HG03039 (cell line): ENCODE data around the gene SNAPC4.
"Not testable (repeated sequence)": the region's sequence is repeated elsewhere in the genome, so short reads cannot be mapped to it uniquely, and the experiment has no call there.

ENCODE experiments used
- ATAC-seq: cut with Tn5 transposase; IDR thresholded peaks from one replicate; pipeline ENCODE4 v1.9.1; 2021; ENCODE audit warnings: mild to moderate bottlenecking, moderate library complexity; ENCODE audit not compliant: unreplicated experiment

The SNAPC4 gene

DNA sequence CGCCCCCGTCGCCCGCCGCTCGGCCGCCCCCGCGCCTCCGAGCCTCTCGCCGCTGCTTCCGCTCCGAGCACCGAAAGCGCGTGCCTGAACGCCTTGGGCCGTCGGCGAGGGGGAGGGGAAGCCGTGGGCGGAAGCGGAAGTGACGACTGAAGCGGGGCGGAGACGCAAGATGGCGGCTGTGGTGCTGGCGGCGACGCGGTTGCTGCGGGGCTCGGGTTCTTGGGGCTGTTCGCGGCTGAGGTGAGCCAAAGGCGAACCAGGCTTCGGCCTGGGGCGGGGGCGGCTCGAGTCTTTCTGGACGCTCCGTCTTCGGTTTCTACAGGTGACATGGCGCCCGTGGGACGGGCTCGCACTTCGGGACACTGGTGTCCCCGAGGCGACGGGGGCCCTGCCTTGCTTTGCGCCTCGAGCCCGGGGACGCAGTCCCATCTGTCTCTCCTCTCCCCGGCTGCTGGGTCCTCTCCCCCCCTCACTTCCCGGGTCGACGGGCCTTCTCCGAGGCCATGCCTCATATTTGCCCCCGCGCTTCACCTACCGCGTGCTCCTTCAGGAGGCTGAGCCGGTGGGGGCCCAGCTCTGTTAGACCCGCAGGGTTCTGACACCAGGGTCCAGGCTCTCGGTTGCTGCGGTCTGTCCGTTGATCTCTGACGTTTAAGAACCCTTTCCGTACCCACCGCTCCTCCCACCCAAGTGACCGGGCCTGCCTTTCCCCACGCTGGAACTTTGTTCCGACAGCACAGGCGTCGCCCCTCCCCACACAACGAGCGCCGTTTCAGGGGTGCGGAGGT lies 10.7 kb upstream of the SNAPC4 start, which contains the start of the genes ENTR1 and PMPCA:
ENTR1 (minus strand) TSS at position 115 of the 788 bp plus-strand sequence. CDS start 217 bp downstream, outside the sequence.
PMPCA (plus strand) TSS at position 159 of the 788 bp plus-strand sequence; CDS start at position 170, 11 bp downstream.
- ATAC-seq, result peak; percentile 60

DNA sequence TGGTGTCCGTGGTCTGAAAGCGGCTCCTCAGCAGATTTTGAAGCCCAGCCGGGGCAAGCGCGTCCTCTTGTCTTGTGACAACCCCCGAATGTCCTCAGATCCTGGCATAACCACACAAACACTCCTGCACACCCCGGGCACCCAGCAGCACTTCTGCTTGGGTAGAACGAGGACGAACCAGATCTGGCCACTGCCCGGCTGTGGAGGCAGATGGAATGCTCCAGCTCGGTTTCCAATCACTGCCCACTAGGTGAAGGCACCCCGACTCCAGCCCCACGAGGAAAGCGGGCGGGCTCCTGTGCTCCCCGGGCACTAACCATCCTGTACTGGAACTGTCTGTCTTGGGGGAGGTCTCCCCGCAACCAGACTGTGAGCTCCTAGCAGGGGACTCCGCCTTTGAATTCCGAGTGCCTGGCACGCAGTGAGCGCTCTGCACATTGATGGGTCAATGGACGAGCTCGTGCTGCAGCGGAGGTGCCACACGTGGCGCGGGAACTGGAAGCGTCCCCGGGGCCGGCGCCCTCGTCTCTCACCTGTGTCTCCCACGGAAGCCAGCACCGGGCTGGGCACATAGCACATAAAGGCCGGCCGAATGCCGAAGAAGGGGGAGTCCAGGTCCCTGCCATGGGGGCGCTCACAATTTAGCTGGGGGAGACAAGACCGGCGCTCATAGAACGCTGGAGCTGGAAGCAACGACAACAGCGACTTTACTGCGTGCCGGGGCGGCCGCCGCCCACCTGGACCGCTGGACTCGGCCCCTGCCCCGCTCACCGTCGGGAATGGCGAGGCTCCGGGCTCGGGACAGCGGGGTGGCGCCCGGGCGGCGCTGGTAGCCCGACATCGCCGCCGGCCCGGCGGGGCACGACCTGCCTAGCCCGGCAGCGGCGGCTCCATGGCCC lies 9.8 kb upstream of the SNAPC4 start:
- ATAC-seq, result peak; percentile 10

- no peak for ATAC-seq
These were observed 7.9 kb upstream of the SNAPC4 start for GRCh38 chr9:136407911-136408310.

DNA sequence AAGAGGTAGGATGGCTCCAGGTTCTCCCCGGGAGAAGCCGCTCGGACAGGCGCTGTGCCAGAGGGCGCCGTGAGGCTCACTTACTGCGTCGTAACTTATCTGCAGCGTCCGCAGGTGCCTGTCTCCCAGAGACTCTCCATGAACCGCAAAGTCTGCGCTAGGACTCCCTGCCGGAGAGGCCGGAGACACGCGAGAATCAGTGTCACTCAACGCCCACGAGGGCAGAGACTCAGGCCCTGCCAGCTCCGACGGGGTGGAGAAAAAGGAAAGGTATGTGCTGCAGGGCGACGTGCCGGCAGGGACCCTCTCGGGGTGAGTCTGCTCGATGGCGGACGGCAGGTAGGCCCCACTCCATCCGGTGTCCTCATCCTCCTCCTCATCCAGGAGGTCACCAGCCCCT lies 7.1 kb upstream of the SNAPC4 start:
- not testable (repeated sequence) for ATAC-seq

DNA sequence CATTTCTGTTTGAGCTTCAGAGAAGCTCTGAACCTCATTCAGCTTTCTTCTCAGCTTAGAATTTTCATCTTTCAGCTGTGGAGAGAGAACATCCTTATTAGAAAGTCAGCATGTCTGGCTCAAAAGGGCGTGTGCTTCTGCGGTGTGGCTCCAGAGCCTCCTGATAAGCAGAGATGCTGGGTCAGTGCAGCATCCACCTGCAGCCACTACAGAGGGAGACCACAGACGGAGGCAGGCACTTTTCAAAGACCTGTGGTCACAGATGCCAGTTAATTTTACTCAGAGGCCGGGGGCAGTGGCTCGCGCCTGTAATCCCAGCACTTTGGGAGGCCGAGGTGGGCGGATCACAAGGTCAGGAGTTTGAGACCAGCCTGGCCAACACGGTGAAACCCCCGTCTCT lies 5.9 kb upstream of the SNAPC4 start:
- not testable (repeated sequence) for ATAC-seq

DNA sequence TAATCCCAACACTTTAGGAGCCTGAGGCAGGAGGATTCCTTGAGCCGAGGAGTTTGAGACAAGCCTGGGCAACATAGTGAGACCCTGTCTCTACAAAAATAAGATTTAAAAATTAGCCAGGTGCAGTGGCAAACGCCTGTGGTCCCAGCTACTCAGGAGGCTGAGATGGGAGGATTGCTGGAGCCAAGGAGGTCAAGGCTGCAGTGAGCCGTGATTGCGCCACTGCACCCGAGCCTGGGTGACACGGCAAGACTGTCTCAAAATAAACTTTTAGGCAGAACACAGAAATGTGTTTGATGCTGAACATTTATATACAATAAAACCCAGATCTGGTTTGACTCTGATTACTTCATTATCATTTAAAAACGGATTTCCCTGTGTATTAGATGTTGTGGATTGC lies 5.5 kb upstream of the SNAPC4 start:
- no peak for ATAC-seq

DNA sequence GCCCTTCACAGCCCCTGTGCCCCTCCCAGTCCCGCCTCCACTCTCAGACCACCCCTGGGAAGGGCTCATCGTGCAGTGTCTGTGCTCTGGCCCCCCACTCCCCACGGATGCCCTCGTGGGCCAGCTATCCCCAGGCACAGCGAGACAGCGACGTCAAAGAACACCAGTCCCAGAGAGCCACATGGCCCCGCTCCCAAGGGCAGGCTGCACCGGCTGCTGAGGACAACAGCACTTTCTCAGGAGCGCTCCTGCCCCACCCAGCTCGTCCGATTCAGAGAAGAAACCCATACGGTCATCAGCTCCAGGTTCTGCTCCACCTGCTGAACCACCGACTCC lies 4.8 kb upstream of the SNAPC4 start:
- ATAC-seq, result no peak

- no peak for ATAC-seq
These were observed 4.2 kb upstream of the SNAPC4 start for GRCh38 chr9:136403915-136404800.

GRCh38 chr9:136403538-136403914 lies 3.6 kb upstream of the SNAPC4 start:
- ATAC-seq, result no peak

DNA sequence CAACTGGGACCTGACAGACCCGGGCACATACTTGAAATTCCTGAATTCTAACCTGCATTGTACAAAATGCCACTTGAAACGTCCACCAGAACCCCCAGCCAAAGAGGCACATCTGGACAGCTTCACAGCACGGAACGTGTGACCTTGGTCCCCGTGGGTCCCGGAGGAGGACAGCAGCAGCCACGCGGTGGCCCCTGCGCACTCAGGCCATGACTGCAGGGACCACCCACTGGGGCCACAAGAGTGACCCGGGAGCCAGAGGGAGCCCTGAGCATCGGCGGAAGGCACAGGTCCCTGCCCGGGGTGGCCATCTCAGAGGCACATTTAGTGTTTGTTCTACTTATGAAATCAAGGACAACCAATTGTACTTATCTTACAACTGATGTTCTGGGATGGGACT lies 2.1 kb upstream of the SNAPC4 start:
- no peak for ATAC-seq

- no peak for ATAC-seq
These were observed 1.4 kb upstream of the SNAPC4 start for GRCh38 chr9:136401173-136401922.

- peak; percentile 12 for ATAC-seq
These were observed 563 bp downstream of the SNAPC4 start for GRCh38 chr9:136399176-136400037.

DNA sequence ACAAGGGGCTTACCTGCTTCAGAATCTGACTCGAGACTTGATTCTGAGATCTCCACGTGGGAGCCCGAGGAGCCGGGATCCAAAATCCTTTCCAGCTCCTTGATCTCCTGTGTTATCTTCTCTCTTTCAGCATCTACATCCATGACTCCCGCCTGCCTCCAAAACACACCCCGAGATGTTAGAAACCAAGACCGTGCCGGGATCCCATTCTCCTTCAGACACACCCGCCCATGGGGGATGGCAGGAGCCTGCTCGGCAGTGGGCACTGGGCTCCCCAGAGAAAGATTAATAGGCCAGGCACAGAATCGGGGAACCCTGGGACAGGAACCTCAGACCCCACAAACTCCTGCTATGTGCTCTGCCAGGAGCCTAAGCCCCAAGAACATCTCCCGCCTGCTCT lies 1.7 kb downstream of the SNAPC4 start:
- no peak for ATAC-seq

DNA sequence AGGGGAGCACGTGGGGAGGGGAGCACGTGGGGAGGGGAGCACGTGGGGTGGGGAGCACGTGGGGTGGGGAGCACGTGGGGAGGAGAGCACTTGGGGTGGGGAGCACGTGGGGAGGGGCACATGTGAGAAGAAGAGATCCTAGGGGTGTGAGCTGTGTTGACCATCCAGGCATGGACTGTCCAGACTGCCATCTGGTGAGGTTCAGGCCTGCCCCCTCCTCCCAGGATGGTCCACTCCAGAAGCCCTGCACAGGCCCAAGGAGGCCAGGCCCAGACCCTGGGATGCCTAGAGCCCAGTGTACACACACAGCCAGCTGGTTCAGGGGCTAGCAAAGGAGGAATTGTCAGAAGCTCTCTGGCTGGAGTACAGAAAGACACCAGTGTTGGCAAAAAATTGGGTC lies 2.3 kb downstream of the SNAPC4 start:
- no peak for ATAC-seq

DNA sequence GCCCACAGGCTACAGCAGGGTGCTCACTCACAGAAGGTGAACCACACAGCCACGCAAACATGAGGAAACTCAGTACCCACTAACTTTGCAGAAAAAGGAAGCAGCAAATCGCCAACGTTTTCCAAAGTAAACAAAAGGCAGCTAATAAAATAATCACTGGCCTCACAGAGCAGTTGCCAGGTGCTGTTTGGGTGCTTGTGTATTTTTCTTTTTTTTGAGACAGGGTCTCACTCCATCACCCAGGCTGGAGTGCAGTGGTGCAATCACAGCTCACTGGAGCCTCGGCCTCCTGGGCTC lies 3.8 kb downstream of the SNAPC4 start:
- no peak for ATAC-seq

GRCh38 chr9:136395345-136396218 lies 4.4 kb downstream of the SNAPC4 start:
- ATAC-seq, result no peak

DNA sequence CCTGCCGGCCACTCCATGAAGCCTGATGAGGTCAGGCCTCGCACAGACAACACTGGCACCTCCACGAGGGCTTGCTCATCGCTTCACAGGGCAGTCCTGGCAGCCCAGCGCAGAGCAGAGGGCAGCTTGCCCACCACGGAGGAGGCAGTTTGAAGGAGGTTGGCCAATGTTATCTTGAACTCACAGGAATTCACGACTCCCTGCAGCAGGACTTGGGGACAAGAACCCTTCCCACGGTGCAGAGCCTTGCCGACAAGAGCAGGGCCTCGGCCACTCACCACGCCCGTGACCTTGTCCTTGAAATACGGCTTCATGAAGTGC lies 5.0 kb downstream of the SNAPC4 start:
- ATAC-seq, result no peak

DNA sequence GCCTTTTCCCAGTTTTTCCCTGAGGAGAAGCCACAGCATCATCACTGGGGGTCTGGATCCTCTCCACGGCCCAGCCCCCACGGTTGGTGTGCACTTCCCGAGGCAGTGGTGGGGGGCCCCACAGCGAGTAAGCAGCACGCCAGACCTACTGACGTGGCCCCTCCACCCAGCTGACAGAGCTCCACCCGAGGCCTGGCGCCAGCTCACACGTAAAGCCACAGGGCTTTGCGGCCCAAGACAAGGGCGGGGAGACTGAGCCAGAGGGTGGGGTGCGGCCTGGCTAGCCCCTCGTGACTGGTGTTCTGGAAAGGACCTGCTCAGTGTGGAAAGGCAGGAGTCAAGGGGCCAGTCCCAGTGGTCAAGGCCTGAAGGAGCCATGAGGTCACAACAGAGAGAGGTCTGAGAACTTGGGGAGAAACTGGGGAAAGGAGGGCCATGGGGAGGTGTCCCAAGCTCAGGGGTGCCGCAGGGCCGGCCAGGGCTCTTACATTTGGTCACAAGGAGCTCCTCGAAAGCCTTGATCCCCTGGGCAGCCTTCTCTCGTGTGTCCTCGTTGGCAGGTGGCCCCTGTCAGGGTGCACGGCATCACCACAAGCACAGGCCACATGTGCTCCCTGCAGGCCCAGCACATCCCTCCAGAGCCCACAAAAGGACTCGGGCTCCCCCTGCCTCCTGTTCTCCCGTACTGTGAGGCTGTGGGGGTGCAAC lies 5.5 kb downstream of the SNAPC4 start:
- ATAC-seq, result no peak
